ENCODE data around the gene CYP3A5. TPM values are rescaled to one million over a fixed set of nuclear protein-coding genes. Genes with fewer than 3 reads are reported as not detected.

The CYP3A5 gene
- total and polyA plus RNA-seq, 2 of the 13 experiments (the other 11 are each of a cell fraction or from before 2014, with no cell fraction given), result 5.7 to 9.3 TPM

DNA sequence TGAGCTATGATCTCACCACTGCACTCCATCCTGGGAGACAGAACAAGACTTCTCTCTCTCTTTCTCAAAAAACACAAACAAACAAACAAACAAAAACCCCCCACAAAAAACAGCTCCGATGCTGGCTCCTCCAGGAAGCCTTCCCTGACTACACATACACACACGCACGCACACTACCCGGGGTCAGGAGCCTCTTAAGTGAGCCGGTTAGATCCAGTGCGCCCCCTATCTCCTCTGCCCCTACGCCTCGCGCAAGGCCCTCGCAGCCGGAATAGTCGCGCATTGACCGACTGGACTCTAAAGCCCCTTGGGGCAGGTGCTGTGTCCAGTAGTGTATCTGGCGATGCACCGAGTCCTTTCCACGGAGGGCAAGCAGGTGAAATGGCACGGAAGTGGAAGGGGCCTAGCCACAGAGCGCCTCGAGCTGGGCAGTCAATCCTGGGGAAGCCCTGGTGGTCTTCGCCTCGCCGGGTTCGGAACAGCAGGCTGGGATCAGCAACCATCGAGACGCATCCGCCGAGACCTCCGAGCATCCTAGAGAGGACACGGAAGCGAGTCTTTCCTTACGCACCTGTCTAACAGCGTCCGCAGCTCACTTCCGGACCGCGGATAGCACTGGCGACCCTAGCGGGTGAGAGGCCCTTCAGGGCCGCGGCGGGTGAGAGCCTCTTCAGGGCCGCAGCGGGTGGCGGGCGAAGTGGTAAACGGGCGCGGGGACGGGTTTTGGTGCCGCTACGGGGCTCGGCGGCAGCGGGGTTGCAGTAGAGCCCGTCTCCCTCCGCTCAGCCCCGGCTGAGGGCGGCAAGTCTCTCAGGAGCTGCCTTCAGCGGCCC, 63.2 kb downstream of the CYP3A5 start, which contains the start of gene ZSCAN25 (continued):
- TF ChIP-seq, protein P1, sequence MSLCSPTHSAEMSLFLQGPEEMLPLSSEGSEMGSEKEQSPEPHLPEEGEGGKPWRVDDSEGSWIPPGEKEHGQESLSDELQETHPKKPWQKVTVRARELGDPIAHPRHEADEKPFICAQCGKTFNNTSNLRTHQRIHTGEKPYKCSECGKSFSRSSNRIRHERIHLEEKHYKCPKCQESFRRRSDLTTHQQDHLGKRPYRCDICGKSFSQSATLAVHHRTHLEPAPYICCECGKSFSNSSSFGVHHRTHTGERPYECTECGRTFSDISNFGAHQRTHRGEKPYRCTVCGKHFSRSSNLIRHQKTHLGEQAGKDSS (CRISPR knock-in tag; IDR thresholded peaks at IDR 0.05; ENCODE audit: borderline replicate concordance, low read depth), result peak; percentile 86; the same call in 1 of the 2 replicates
- TF ChIP-seq KLF13 (CRISPR knock-in tag; IDR thresholded peaks at IDR 0.05) (0 out of 2 replicates have a peak, but pooled peaks have one; percentile 40), ZNF484 (CRISPR knock-in tag; IDR thresholded peaks at IDR 0.05; ENCODE audit: borderline replicate concordance, low read depth) (no peak), KDM5B (CRISPR knock-in tag; IDR thresholded peaks at IDR 0.05; ENCODE audit: borderline replicate concordance) (peak; percentile 80; the same call in 1 of the 2 replicates), JARID2 (CRISPR knock-in tag; IDR thresholded peaks at IDR 0.05; ENCODE audit: insufficient replicate concordance) (no peak), ATAD3A (CRISPR knock-in tag; IDR thresholded peaks at IDR 0.05) (no peak), ZNF7 (CRISPR knock-in tag; IDR thresholded peaks at IDR 0.05) (no peak), PHF21A (CRISPR knock-in tag; IDR thresholded peaks at IDR 0.05) (peak; percentile 62; the same call in 1 of the 2 replicates), ZNF772 (CRISPR knock-in tag; IDR thresholded peaks at IDR 0.05) (no peak; the same call in 1 of the 2 replicates), ZNF569 (CRISPR knock-in tag; IDR thresholded peaks at IDR 0.05; ENCODE audit: borderline replicate concordance) (no peak; the same call in 1 of the 2 replicates), HMGA1 (CRISPR knock-in tag; conservative IDR thresholded peaks at IDR 0.05) (no peak), ZNF256 (CRISPR knock-in tag; conservative IDR thresholded peaks at IDR 0.05) (no peak; the same call in 1 of the 2 replicates)
- TF ChIP-seq, protein P2, sequence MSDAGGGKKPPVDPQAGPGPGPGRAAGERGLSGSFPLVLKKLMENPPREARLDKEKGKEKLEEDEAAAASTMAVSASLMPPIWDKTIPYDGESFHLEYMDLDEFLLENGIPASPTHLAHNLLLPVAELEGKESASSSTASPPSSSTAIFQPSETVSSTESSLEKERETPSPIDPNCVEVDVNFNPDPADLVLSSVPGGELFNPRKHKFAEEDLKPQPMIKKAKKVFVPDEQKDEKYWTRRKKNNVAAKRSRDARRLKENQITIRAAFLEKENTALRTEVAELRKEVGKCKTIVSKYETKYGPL (CRISPR knock-in tag; IDR thresholded peaks at IDR 0.05), result 0 out of 2 replicates have a peak, but pooled peaks have one; percentile 13
- TF ChIP-seq, protein P3, sequence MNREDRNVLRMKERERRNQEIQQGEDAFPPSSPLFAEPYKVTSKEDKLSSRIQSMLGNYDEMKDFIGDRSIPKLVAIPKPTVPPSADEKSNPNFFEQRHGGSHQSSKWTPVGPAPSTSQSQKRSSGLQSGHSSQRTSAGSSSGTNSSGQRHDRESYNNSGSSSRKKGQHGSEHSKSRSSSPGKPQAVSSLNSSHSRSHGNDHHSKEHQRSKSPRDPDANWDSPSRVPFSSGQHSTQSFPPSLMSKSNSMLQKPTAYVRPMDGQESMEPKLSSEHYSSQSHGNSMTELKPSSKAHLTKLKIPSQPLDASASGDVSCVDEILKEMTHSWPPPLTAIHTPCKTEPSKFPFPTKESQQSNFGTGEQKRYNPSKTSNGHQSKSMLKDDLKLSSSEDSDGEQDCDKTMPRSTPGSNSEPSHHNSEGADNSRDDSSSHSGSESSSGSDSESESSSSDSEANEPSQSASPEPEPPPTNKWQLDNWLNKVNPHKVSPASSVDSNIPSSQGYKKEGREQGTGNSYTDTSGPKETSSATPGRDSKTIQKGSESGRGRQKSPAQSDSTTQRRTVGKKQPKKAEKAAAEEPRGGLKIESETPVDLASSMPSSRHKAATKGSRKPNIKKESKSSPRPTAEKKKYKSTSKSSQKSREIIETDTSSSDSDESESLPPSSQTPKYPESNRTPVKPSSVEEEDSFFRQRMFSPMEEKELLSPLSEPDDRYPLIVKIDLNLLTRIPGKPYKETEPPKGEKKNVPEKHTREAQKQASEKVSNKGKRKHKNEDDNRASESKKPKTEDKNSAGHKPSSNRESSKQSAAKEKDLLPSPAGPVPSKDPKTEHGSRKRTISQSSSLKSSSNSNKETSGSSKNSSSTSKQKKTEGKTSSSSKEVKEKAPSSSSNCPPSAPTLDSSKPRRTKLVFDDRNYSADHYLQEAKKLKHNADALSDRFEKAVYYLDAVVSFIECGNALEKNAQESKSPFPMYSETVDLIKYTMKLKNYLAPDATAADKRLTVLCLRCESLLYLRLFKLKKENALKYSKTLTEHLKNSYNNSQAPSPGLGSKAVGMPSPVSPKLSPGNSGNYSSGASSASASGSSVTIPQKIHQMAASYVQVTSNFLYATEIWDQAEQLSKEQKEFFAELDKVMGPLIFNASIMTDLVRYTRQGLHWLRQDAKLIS (CRISPR knock-in tag; IDR thresholded peaks at IDR 0.05), result no peak
- TF ChIP-seq, protein P4, sequence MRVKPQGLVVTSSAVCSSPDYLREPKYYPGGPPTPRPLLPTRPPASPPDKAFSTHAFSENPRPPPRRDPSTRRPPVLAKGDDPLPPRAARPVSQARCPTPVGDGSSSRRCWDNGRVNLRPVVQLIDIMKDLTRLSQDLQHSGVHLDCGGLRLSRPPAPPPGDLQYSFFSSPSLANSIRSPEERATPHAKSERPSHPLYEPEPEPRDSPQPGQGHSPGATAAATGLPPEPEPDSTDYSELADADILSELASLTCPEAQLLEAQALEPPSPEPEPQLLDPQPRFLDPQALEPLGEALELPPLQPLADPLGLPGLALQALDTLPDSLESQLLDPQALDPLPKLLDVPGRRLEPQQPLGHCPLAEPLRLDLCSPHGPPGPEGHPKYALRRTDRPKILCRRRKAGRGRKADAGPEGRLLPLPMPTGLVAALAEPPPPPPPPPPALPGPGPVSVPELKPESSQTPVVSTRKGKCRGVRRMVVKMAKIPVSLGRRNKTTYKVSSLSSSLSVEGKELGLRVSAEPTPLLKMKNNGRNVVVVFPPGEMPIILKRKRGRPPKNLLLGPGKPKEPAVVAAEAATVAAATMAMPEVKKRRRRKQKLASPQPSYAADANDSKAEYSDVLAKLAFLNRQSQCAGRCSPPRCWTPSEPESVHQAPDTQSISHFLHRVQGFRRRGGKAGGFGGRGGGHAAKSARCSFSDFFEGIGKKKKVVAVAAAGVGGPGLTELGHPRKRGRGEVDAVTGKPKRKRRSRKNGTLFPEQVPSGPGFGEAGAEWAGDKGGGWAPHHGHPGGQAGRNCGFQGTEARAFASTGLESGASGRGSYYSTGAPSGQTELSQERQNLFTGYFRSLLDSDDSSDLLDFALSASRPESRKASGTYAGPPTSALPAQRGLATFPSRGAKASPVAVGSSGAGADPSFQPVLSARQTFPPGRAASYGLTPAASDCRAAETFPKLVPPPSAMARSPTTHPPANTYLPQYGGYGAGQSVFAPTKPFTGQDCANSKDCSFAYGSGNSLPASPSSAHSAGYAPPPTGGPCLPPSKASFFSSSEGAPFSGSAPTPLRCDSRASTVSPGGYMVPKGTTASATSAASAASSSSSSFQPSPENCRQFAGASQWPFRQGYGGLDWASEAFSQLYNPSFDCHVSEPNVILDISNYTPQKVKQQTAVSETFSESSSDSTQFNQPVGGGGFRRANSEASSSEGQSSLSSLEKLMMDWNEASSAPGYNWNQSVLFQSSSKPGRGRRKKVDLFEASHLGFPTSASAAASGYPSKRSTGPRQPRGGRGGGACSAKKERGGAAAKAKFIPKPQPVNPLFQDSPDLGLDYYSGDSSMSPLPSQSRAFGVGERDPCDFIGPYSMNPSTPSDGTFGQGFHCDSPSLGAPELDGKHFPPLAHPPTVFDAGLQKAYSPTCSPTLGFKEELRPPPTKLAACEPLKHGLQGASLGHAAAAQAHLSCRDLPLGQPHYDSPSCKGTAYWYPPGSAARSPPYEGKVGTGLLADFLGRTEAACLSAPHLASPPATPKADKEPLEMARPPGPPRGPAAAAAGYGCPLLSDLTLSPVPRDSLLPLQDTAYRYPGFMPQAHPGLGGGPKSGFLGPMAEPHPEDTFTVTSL (CRISPR knock-in tag; IDR thresholded peaks at IDR 0.05; ENCODE audit: borderline replicate concordance), result peak; percentile 69; the same call in 1 of the 2 replicates
- TF ChIP-seq, protein P5, sequence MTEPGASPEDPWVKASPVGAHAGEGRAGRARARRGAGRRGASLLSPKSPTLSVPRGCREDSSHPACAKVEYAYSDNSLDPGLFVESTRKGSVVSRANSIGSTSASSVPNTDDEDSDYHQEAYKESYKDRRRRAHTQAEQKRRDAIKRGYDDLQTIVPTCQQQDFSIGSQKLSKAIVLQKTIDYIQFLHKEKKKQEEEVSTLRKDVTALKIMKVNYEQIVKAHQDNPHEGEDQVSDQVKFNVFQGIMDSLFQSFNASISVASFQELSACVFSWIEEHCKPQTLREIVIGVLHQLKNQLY (CRISPR knock-in tag; IDR thresholded peaks at IDR 0.05), result no peak

All from HepG2 (cell line).